Thymus (tissue), 14 donors: ENCODE results near the gene EHHADH. TPM values are rescaled to one million over a fixed set of nuclear protein-coding genes. Genes with fewer than 3 reads are reported as not detected.
"Not testable (repeated sequence)": the region's sequence is repeated elsewhere in the genome, so short reads cannot be mapped to it uniquely, and the experiment has no call there.

Experiments used
- DNase-seq, 9 donors: peaks; one replicate each; pipeline ENCODE4 v3.0.0-alpha.2; 2013; ENCODE audit warnings: low spot score in 9 of 9, low read depth in 6 of 9, missing footprints in 1 of 9
- H3K27ac ChIP-seq, 2 donors: one replicate each; pipeline ENCODE4 v1.5.1; 2013; ENCODE audit warnings: control low read depth in 1 of 2, low read depth in 1 of 2, low read length in 1 of 2, mild to moderate bottlenecking in 1 of 2, moderate library complexity in 1 of 2
- H3K27me3 ChIP-seq, 2 donors: one replicate each; pipeline ENCODE4 v1.5.1; 2013; ENCODE audit warnings: low read length in 1 of 2; ENCODE audit not compliant: control insufficient read depth in 2 of 2, insufficient read depth in 1 of 2
- H3K36me3 ChIP-seq, 2 donors: one replicate each; pipeline ENCODE4 v1.5.1; 2013; ENCODE audit warnings: low read length in 1 of 2, mild to moderate bottlenecking in 1 of 2, moderate library complexity in 1 of 2; ENCODE audit not compliant: control insufficient read depth in 2 of 2, insufficient read depth in 2 of 2
- H3K4me1 ChIP-seq, 2 donors: one replicate each; pipeline ENCODE4 v1.5.1; 2013; ENCODE audit warnings: low read length in 2 of 2; ENCODE audit not compliant: control insufficient read depth in 2 of 2, insufficient read depth in 2 of 2
- H3K4me3 ChIP-seq, 2 donors: one replicate each; pipeline ENCODE4 v1.5.1; 2013; ENCODE audit warnings: low read length in 2 of 2, control low read depth in 1 of 2, mild to moderate bottlenecking in 1 of 2
- H3K9me3 ChIP-seq, 2 donors: one replicate each; pipeline ENCODE4 v1.5.1; 2013; ENCODE audit warnings: low read length in 1 of 2, mild to moderate bottlenecking in 1 of 2; ENCODE audit not compliant: control insufficient read depth in 2 of 2, insufficient read depth in 1 of 2
- WGBS: extraction: QIAGEN DNeasy Blood & Tissue Kit; methylation state at CpG from one replicate; pipeline ENCODE4 v1.1.7; 2013; 5-methylcytosine and 5-hydroxymethylcytosine counted together
- long read RNA-seq, 10 donors: transcript quantifications; one replicate each; lab custom pipeline, GENCODE V29; 2026
- polyA plus RNA-seq: library from polyadenylated mRNA; stranded (reverse); fragments of 200-250 nt; gene quantifications from one replicate; pipeline ENCODE4 v1.2.3, GENCODE V29; 2013
- total RNA-seq: library from RNA; stranded (reverse); fragments of 120-200 nt; gene quantifications from one replicate; pipeline ENCODE4 v1.2.4, GENCODE V29; 2013
- donor health status: healthy.

Gene EHHADH
- total RNA-seq (3.3 TPM), polyA plus RNA-seq (3.6 TPM)
- long read RNA-seq, donor 1, result 0 reads
- long read RNA-seq, donor 2, result 0 reads
- long read RNA-seq, donor 3, partial matches to known transcripts, result 33 of 34 reads
- long read RNA-seq, donor 3, other reads (novel, unspliced or antisense), result 0 of 34 reads
- long read RNA-seq, donor 4, partial matches to known transcripts, result 0 of 27 reads
- long read RNA-seq, donor 4, other reads (novel, unspliced or antisense), result 27 of 27 reads
- long read RNA-seq, donor 5, result 0 reads
- long read RNA-seq, donor 6, result 0 reads
- long read RNA-seq, donor 7, partial matches to known transcripts, result 33 of 33 reads
- long read RNA-seq, donor 7, other reads (novel, unspliced or antisense), result 0 of 33 reads
- long read RNA-seq, donor 8, result 0 reads
- long read RNA-seq, donor 9, result 0 reads
- long read RNA-seq, donor 10, result 0 reads

DNA sequence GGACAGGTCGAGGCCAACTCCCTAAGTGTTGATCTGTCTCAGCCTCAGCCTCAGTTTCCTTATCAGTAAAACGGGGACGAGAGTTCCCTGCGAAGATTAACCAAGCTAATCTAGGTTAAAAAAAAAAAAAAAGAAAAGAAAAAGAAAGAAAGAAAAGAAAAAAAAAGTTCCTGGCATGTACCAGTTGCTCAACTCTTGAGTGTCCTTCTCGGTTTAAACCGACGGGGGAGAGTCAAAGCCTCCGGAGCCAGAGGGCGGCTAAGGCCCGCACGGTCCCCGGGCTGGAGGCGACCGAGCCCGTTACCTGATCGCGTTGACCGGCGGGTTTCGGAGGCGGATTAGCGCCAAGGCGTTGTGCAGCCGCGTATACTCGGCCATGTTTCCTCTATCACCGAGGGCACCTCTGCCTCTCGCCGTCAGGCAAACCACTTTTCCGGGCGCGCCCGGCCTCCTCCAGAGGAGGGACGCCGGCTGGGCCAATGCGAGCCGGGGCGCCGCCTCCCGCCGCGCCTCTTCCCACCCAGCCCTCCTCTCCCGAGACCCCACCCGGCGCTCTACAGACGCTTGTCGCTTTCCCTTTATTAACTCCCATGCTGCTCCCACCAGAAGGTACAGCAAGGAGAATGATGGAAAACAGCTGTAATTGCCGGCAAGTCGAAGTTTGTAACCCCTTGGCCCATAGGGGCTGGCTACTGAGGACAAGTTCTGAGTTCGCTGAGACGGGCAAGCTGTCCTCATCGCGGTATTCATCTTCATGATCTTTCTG lies at the start of gene EHHADH:
Gene EHHADH (minus strand): TSS at position 405 of the 766 bp plus-strand sequence. CDS start 27 bp downstream, at position 378.
- no peak within 1 kb of the TSS for H3K27ac ChIP-seq
- peaks cover 3% of the 10 kb centered on the region in 2 donors for H3K4me1 ChIP-seq
- H3K9me3 ChIP-seq, result peaks cover 0 to 3% of the 10 kb centered on the region in 2 donors
- H3K36me3 ChIP-seq, result no peaks in the 10 kb centered on the region
- DNase-seq, result peak; percentile 19 to 77 (median 42)
- peaks cover 0 to 3% of the 10 kb centered on the region in 2 donors for H3K27me3 ChIP-seq
- H3K4me3 ChIP-seq, result peak within 1 kb of the TSS; percentile 55 to 66
- WGBS, result 9% methylated on average over 53 of the region's 53 CpGs

DNA sequence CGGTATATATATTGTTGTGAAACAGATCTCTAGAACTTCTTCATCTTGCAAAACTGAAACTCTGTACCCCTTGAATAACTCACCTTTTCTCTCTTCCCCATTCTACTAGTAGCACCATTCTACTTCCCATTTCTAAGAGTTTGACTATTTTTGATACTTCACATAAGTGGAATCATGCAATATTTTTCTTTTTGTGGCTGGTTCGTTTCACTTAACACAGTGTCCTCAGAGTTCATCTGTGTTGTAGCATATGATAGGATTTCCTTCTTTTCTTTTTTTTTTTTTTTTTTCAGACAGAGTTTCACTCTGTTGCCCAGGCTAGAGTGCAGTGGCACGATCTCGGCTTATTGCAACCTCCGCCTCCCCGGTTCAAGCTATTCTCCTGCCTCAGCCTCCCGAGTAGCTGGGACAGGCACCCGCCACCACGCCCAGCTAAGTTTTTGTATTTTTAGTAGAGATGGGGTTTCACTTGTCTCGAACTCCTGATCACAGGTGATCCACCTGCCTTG lies 46.1 kb upstream of the EHHADH start:
- H3K36me3 ChIP-seq, H3K27ac ChIP-seq, H3K9me3 ChIP-seq, H3K4me3 ChIP-seq, H3K4me1 ChIP-seq, DNase-seq, H3K27me3 ChIP-seq: not testable (repeated sequence)
- 95% methylated on average over 10 of the region's 10 CpGs for WGBS

DNA sequence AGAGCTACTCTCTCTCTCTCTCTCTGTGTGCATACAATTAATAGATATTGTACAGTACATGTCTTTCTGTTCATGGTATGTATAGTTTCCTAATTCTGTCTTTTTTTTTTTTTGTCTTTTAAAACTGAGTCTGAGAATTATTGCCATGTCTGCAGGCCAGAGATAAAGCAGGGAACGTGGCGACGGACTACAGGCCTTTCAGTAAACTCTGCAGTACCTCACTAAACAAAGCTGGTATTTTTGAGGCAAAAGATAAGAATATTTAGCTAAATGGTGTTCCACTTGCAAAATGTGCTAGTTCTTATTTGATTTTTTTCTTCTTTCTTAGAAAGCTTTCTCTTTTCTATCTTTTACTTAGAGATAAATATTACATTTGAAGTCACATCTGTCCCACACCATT lies 44.0 kb upstream of the EHHADH start:
- H3K27me3 ChIP-seq, result no peaks in the 10 kb centered on the region
- no peak overlapping the region for H3K4me3 ChIP-seq
- H3K9me3 ChIP-seq, result peaks cover 0 to 5% of the 10 kb centered on the region in 2 donors
- H3K36me3 ChIP-seq, result no peaks in the 10 kb centered on the region
- H3K27ac ChIP-seq, result no peak overlapping the region
- 98% methylated on average over 3 of the region's 3 CpGs for WGBS
- DNase-seq, result no peak
- no peaks in the 10 kb centered on the region for H3K4me1 ChIP-seq

DNA sequence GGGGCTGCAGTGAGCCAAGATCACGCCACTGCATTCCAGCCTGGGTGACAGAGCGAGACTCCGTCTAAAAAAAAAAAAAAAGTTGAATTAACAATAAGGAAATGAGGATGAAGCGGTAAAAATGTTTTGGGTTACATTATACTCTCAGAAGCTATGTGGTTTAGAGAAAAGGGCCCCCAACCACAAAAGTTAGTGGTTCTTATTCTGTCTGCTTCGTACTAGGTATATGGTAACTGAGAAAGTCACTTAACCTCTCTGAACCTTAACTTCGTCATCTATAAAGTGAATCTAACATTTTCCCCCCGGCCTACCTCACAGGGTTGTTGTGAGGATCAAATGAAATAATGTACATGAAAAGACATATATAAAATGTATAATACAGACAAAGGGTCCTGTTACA lies 38.4 kb upstream of the EHHADH start:
- no peaks in the 10 kb centered on the region for H3K9me3 ChIP-seq
- H3K4me1 ChIP-seq, result no peaks in the 10 kb centered on the region
- H3K27me3 ChIP-seq, result no peaks in the 10 kb centered on the region
- H3K27ac ChIP-seq, result no peak overlapping the region
- peak in 1 of 9 donors; percentile 28 for DNase-seq
- no peaks in the 10 kb centered on the region for H3K36me3 ChIP-seq
- 98% methylated on average over 7 of the region's 7 CpGs for WGBS
- no peak overlapping the region for H3K4me3 ChIP-seq

DNA sequence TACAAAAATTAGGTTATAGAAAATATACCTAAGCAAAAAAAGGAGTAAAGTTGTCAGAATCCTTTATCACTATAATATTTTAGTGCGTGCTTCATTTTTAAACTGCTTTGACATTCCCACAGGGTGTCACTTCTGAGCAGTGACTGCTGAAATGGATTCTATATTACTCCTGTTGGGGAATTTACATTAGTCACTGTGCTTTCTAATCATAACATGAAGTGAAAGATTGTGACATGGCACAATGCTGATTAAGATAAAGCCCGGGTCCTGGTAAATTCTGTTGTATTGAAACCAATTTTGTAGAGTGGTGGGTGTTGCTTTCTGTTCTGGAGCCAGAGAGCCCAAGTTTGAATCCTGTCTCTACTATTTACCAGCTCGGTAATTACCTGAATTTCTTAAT lies 36.4 kb upstream of the EHHADH start:
- H3K36me3 ChIP-seq, result no peaks in the 10 kb centered on the region
- no peak overlapping the region for H3K4me3 ChIP-seq
- no peaks in the 10 kb centered on the region for H3K4me1 ChIP-seq
- H3K27ac ChIP-seq, result no peak overlapping the region
- DNase-seq, result no peak
- H3K27me3 ChIP-seq, result no peaks in the 10 kb centered on the region
- no peaks in the 10 kb centered on the region for H3K9me3 ChIP-seq
- WGBS, result 93% methylated on average over 3 of the region's 3 CpGs

DNA sequence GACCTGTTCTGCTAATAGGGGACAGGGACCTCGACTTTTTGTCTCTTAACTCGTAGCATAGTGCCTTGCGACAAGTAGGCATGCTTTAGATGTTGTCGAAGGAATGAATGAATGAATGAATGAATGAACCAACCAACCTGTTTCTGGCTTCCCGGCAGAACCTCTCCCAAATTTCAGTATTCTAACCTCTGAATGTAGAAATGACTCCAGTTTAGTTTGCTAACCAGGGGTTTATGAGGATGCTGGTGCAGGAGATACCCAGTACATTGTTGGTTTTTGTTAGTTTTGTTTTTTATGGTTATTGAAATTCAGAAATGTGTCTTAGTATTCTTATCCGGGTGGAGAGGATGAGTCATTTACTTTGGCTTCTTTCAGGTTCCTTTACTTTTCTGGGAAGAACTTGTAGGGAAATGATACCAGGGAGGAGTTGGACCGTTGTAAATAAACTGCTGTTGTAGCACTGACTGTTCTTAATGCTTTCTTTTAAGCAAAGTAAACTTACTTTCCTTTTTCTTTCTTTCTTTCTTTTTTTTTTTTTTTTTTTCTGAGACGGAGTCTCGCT lies 29.6 kb upstream of the EHHADH start:
- WGBS, result 72% methylated on average over 9 of the region's 9 CpGs
- Histone ChIP-seq H3K36me3 (no peaks in the 10 kb centered on the region), H3K4me1 (peaks cover 0 to 12% of the 10 kb centered on the region in 2 donors), H3K27ac (peak overlapping the region in 1 of 2 donors; percentile 75), H3K27me3 (no peaks in the 10 kb centered on the region), H3K4me3 (peak overlapping the region; percentile 50 to 72), H3K9me3 (peaks cover 0 to 13% of the 10 kb centered on the region in 2 donors)
- no peak for DNase-seq

DNA sequence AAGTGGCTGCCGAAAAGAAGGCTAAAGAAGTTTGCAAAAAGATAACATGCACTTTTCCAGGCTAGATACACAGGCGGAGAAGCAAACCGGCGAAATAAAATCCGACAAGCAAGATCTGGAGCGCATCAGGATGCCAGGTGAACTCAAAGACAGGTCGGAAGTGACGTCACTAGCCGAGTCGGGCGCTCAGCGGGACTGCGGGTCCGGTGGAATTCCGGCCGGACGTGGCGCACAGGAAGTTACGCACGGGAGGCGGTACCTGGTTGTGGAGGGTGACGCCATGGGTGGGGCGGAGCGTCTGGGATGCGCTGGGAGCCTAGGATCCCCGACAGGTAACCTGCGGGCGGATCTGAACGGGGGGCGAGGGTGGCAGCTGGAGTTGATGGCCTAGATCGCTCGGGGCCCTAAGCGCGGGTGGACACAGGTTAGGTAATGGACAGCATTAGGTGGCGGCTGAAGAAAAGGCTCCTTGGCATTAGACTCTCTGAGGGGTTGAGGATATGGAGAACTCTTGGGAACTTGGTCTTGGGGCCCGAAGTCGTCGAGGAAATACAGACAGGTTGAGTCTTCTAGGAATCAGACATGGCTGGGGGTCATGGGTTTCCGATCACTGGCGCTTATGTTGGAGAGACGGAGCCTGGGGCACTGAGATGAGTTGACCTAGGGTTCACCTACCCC lies 29.0 kb upstream of the EHHADH start:
- Histone ChIP-seq H3K4me3 (peak overlapping the region; percentile 50 to 72), H3K4me1 (peaks cover 0 to 12% of the 10 kb centered on the region in 2 donors), H3K36me3 (no peaks in the 10 kb centered on the region), H3K9me3 (peaks cover 0 to 13% of the 10 kb centered on the region in 2 donors), H3K27ac (peak overlapping the region; percentile 68 to 75), H3K27me3 (no peaks in the 10 kb centered on the region)
- DNase-seq, result peak; percentile 67 to 93 (median 84)
- 7% methylated on average over 41 of the region's 41 CpGs for WGBS

DNA sequence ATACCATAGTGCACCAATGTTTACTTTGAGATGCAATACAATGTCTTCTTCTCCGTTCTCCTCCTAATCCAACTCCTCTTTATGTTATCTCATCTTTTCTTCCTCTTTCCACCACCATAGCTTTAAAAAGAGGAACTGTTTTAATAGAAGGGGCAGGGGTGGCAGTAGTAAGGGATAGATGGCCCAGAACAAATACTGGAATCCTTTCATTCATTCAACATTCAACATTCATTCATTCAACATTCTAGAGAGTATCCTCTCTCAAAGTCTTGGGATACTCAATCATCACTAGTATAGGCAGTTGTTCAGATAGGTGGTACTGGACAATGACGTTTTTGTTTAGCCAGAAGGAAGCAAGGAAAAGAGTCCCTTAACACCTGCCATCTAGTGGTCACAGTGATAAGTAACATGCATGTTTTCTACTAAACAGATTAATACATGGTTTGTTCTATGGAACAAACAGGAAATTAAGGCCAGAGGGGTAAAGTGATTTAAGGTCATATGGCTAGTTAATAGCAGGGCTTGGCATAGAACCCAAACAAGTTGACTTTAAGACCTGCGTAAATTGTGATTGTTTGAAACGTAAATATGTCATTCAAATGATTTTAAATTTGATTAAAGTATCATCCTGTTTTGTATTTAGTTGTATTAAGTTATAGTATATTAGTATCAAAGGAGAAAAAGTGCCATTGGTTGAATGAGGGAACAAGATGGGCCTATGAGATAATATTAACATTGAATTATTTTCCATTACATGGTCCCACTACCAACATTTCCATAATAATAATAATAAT lies 26.9 kb upstream of the EHHADH start:
- Histone ChIP-seq H3K4me3 (no peak overlapping the region), H3K27ac (no peak overlapping the region), H3K4me1 (peaks cover 0 to 12% of the 10 kb centered on the region in 2 donors), H3K36me3 (no peaks in the 10 kb centered on the region), H3K27me3 (no peaks in the 10 kb centered on the region), H3K9me3 (peaks cover 0 to 13% of the 10 kb centered on the region in 2 donors)
- peak in 2 of 9 donors; percentile 5 to 21 for DNase-seq
- WGBS, result 51% methylated on average over 4 of the region's 4 CpGs
